GM19240 (cell line): ENCODE results near the gene KRT85.
"Not testable (repeated sequence)": the region's sequence is repeated elsewhere in the genome, so short reads cannot be mapped to it uniquely, and the experiment has no call there.

Experiments
- DNase-seq: peaks from one replicate; pipeline ENCODE4 v3.0.0; 2011; ENCODE audit warnings: low spot score; ENCODE audit not compliant: insufficient read length

The KRT85 gene

DNA sequence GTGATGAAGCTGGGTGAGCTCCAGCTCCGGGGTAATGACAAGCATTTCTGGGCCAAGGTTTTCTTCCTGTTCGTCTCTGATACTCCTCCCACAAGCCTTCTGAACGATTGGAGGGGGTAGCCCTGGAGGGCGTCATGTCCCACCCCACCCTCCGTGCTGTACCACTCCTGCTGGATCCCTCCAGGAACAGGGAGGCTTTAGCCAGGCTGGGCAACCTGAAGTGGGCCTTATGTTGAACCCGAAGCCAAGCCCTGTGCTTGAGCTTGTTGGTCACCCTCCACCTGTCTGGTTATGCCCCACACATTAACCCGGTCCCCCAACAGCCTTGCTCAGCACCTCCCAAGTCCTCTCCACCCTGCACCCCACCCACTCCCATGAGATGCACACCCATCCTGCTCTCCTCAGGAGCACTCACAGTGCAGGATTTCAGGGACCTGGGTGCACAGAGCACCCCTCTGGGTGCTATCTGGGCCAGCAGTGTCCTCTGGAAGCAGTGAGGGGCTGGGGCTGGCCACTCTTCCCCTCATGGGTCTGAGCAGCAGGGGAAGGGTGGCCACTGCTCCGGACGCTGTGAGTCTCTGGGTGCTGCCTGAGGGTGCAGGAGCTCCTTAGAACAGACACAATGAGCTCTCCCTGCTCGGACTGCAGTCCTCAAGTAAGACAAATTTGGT, 39.3 kb downstream of the KRT85 start:
- DNase-seq, result no peak

DNA sequence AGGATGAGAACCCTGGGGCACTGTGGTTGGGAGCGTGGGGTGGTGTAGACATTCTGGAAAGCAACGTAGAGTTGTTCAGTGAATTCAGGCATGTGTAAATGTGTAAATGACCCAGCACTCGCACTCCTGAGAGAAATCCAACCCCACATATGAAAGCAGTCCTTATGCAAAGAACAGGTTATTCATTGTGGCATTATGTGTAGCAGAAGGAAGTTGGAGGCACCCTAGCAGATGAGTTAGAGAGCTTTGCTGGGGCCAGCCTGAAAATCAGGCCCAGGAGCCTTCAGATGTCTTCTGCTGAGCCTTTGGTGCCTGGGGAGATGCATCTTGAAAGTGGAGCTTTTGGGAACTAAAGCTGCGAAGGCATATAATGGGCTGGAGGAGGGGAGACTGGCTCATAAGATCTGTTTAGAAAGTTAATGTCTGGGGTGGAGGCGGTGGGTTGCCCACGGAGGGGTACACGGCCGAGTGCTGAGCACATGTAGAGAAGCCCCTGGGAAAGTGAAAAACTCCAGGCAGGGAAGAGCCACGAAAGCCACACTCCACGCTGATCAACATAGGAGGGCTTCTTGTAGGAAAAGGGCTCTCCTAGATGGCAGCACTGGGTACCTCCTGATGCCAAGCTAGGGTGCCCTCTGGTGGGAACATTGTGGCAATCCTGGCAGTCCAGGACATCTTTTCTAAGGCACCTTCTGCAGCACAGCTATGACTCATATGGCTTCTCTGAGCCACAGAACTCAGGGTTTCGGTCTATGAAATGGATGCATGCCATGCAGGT, 40.0 kb downstream of the KRT85 start:
- peak; percentile 88 for DNase-seq

- no peak for DNase-seq
These were observed 43.2 kb downstream of the KRT85 start for GRCh38 chr12:52324153-52324444.

- no peak for DNase-seq
These were observed 43.7 kb downstream of the KRT85 start for GRCh38 chr12:52323416-52324152.

DNA sequence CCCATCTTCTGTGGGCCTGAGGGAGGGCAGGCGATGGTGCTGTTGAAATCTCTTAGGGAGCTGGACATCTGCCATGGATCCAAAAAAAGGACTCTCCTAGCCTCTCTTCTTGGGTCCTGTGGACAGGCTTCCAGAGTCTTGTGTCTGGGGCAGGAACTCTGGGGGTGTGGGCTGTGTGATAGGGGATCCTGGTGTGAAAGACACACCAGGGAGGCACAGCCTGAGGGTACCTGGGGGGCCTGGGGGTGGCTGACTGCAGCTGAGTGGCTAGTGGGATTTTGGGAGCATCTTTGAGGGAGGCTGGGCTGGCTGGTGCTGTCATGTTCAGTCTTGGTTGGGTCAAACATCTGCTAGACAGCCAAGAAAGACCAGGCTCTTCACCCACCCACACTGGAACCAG, 44.3 kb downstream of the KRT85 start:
- no peak for DNase-seq

GRCh38 chr12:52322069-52322468, 45.2 kb downstream of the KRT85 start:
- DNase-seq, result no peak

GRCh38 chr12:52321418-52321817, 45.9 kb downstream of the KRT85 start:
- no peak for DNase-seq

GRCh38 chr12:52320784-52321400, 46.4 kb downstream of the KRT85 start, which contains the start of gene KRT83:
TSS of gene KRT83 (minus strand) at chr12:52321398. CDS start at chr12:52321335, 63 bp downstream.
- no peak for DNase-seq

DNA sequence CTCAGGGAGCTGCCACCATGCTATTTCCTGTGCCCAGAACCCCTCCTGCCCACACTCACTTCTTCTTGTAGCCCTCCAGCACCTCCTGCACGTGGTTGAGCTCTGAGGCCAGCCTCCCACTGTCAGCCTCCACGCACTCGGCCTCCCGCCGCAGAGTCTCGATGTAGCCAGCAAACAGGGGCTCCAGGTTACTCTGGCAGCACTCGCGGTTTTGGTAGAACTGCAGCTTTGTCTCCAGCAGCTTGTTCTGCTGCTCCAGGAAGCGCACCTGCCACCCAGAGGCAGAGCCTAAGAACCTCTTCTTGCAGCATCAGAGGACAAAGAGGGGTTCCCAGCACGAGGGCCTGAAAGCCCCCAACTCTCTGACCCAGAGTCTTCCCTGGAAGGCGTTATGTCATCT, 48.2 kb downstream of the KRT85 start:
- DNase-seq, result no peak

DNA sequence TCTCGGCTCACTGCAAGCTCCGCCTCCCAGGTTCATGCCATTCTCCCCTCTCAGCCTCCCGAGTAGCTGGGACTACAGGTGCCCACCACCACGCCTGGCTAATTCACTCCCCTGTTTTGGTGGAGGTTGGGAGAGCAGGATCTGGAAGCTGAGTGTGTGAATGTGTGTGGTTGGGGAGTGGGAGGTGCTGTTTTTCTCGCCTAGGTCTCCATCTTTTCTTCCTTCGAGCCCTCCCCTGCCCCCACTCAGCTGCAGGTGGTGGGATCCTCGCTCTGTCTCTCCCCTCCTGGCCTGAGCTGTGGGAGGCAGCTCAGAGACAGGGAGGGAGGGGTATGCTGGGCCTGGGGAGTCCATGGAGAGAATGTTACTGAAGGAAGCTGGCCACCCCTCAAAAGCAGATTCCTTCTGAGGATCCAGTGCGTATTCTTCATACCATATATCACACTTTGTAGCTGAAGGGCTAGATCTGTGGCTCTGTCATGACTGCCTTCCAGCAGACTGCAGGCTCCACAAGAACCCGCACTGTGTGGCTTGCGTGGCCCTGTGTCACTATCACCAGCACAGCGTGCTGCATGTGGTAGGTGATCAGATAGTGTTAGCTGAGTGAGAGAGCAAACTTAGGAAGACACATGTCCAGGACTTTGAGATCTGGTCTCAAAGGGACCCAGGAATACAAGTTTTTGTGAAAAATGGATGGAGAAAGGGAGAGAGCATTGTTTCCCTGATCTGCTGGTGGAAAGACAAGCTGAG, 48.9 kb downstream of the KRT85 start:
- DNase-seq, result no peak

- no peak for DNase-seq
These were observed 49.7 kb downstream of the KRT85 start for GRCh38 chr12:52317468-52318052.

DNA sequence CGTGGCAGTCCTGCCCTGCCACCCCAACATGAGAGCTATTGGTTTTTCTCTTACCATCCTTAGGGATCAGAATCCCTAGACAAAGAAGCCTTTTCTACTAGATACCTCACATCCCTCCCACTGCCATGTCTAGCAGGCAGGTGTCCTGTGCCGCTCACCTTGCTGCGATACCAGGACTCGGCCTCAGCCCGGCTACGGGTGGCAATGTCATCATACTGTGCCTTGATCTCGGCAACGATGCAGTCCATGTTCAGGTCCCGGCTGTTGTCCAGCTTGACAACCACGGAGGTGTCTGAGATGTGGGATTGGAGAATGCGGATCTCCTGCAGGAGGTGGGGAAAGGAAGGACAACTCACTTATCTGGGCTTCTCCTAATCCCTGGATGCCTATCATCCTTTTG, 50.6 kb downstream of the KRT85 start:
- DNase-seq, result no peak

GRCh38 chr12:52316290-52316689, 51.0 kb downstream of the KRT85 start:
- no peak for DNase-seq

DNA sequence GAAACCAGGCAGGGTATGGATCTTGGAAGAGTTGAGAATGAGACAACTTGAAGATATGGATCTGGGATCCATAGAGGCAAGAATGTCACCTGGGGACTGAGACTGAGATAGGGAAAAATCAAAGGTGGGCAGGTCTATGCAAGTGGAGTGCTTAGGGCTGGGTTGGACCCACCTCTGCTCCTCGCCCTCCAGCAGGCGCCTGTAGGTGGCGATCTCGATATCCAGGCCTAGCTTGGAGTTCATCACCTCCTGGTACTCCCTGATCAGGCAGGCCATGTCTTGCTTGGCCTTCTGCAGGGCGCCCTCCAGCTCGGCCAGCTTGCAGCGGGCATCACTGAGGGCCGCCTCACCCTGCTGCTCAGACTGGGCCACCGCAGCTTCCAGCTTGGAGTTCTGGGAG, 51.6 kb downstream of the KRT85 start:
- DNase-seq, result not testable (repeated sequence)

DNA sequence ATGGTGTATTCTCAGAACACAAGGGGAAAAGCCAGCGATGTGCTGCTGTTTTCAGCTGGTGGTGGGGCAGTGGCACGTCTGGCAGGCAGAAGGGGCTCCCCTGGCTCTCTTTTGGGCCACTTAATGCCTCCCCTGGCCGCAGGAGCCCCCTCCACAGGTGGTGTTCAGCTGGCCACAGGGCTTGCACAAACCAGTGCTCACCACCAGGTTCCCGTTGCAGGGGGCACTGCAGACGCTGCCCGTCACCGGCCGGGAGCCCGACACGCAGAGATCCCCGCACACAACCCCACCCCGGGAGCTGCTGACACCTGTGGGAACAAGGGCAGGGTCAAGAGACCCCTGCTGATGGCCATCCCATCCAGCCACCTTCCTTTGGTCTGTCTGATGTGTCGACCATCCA, 52.8 kb downstream of the KRT85 start:
- DNase-seq, result no peak

- no peak for DNase-seq
These were observed 53.4 kb downstream of the KRT85 start for GRCh38 chr12:52313926-52314325.

GRCh38 chr12:52313461-52313860, 53.8 kb downstream of the KRT85 start:
- DNase-seq, result no peak

DNA sequence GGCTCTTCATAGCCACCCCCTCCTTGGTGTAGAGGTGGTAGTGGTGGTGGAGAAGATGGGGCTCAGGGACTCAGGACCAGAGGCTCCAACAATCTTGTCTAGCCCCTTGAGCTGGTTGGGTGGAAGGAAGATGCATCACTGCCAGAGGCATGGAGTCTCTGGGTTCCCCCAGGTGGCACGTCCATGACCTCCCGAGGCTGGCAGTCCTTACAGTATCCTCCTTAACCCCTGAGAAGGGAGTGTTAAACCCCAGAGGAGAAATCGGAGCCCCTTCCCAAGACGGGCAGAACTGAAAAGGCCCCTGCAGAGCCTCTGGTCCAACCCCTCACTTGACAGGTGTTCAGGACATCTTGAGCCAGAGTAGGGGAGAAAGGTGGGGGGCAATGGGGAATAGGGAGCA, 55.2 kb downstream of the KRT85 start:
- DNase-seq, result no peak

- no peak for DNase-seq
These were observed 56.0 kb downstream of the KRT85 start for GRCh38 chr12:52311285-52311648.

DNA sequence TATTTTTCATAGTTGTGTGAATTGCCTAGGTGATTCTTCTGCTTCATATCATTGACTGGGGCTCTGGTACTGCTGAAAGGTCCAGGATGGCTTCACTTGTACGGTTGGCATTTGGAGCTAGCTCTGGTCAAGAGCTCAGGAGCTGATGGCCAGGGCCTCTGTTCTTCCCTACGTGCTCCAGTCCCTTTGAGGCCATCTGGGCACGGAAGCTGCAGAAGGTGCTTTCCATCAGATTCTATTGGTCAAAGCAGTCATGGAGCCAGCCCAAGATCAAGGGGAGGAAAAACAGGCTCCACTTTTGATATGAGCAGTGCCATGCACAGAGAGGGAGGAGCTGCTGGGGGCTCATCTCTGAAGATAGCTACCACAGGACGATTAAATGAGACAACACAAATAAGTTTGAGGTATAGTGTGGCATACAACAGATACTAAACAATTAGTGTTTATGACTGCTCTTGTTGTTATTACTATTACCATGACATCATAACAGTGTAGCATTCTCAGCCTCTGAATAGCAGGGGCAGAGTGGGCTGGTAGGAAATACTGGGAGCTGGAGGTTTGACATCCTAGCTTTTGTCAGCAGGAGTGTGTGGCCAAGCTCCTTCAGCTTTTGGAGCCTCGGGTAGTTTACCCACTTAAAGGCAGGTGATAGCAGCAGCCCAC, 56.5 kb downstream of the KRT85 start:
- DNase-seq, result no peak
